ENCODE results near the gene FBXL14.

The FBXL14 gene, protein sequence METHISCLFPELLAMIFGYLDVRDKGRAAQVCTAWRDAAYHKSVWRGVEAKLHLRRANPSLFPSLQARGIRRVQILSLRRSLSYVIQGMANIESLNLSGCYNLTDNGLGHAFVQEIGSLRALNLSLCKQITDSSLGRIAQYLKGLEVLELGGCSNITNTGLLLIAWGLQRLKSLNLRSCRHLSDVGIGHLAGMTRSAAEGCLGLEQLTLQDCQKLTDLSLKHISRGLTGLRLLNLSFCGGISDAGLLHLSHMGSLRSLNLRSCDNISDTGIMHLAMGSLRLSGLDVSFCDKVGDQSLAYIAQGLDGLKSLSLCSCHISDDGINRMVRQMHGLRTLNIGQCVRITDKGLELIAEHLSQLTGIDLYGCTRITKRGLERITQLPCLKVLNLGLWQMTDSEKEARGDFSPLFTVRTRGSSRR
- total RNA-seq: 49.3 reads per million, percentile 68 among the genes with 10 or more reads in this experiment

GRCh38 chr12:1594261-1595025 lies at the start of gene FBXL14:
FBXL14 (minus strand) TSS chr12:1594581; CDS start chr12:1594066, 515 bp downstream.
- DNase-seq: peak; percentile 88

- no peak for DNase-seq
Observed at GRCh38 chr12:1643905-1644533, 49.6 kb upstream of the FBXL14 start.

DNA sequence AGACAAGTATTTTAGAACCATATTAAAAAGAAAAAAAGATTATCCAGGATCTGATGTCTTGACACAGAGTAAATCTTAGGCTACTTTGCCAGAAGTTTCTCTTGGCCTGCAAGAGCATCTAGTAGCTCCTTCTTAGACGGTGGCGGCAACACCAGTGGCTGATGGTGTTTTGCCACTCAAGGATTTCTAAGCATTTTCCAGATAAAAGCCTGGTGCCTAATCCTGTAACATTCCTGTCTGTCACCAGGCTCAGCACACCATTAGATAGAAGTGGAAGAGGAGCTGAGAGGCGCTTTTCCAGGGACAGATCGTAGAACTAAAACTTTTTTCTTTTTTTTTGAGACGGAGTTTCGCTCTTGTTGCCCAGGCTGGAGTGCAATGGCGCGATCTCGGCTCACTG lies 48.7 kb upstream of the FBXL14 start:
- DNase-seq: no peak

GRCh38 chr12:1642513-1642912 lies 48.1 kb upstream of the FBXL14 start:
- DNase-seq: no peak

- no peak for DNase-seq
Observed at GRCh38 chr12:1640328-1641234, 46.2 kb upstream of the FBXL14 start.

DNA sequence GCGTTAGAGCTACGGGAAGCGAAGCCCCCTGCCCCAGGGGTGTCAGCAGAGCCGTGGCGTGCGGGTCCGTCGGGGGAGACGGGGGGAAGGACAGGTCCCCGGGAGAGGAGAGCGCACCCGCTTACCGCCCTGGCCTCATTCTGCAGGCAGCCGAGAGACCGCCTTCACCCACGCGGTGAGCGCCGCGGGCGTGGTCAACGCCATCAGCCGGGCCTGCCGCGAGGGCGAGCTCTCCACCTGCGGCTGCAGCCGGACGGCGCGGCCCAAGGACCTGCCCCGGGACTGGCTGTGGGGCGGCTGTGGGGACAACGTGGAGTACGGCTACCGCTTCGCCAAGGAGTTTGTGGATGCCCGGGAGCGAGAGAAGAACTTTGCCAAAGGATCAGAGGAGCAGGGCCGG lies 45.2 kb upstream of the FBXL14 start:
- DNase-seq: no peak

GRCh38 chr12:1638203-1638602 lies 43.8 kb upstream of the FBXL14 start:
- no peak for DNase-seq

GRCh38 chr12:1635301-1636095 lies 41.1 kb upstream of the FBXL14 start:
- DNase-seq: no peak

- peak; percentile 46 for DNase-seq
Observed at GRCh38 chr12:1634590-1635191, 40.3 kb upstream of the FBXL14 start.

- no peak for DNase-seq
Observed at GRCh38 chr12:1634149-1634548, 39.8 kb upstream of the FBXL14 start.

DNA sequence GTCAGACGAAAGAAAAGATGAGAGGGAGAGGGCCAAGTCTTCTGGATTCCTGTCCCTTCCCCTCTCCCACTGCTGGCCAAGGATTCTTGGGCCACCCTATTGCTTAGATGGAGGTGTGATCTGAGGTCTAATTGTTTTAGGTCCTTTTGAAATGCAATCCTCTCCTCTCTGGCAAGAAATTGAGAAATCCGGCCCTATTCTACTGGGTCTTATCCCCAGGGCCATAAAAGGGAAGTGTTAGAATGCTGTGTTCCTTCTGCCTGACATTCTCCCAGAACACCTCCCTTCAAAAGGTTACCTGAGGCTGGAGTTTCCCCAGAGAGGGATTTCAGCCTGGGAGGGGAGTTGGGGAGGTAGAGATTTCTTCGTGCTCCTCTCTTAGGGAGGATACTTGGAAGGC lies 39.1 kb upstream of the FBXL14 start:
- no peak for DNase-seq

- no peak for DNase-seq
Observed at GRCh38 chr12:1632702-1633101, 38.3 kb upstream of the FBXL14 start.

DNA sequence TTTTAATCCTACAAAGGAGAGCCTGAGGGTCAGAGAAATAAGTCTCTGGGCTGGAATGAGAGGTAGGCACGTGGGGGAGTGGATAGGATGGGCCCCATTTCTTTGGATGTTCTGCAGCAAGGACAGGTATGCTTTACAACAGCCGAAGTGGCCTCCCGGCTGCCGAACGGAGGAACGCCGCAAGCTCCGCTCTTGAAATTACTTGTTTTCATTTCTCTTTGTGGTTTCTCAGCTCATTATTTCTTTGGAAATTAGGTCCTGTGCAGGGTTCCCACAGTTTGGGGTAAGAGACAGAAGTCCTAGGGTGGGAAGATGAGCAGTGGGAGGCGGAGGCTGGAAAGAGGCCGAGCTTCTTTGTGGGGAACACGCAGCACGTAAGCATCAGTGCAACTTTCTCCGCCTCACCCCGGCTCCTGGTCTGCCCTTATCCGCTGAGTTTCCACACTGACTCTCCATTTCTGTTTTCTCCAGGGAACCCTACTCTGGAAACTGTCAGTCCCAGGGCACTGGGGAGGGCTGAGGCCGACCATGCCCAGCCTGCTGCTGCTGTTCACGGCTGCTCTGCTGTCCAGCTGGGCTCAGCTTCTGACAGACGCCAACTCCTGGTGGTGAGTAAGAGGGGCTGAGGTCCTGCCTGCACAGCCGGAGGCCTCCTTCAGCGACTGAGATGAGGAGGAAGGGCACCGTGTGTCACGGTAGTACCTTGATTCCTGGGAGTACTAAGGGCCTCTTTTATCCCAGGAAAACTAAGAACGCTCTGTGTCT lies 36.6 kb upstream of the FBXL14 start:
- DNase-seq: no peak

GRCh38 chr12:1630133-1630826 lies 35.9 kb upstream of the FBXL14 start:
- peak; percentile 5 for DNase-seq

- DNase-seq: no peak
Observed at GRCh38 chr12:1629338-1630132, 35.2 kb upstream of the FBXL14 start.

DNA sequence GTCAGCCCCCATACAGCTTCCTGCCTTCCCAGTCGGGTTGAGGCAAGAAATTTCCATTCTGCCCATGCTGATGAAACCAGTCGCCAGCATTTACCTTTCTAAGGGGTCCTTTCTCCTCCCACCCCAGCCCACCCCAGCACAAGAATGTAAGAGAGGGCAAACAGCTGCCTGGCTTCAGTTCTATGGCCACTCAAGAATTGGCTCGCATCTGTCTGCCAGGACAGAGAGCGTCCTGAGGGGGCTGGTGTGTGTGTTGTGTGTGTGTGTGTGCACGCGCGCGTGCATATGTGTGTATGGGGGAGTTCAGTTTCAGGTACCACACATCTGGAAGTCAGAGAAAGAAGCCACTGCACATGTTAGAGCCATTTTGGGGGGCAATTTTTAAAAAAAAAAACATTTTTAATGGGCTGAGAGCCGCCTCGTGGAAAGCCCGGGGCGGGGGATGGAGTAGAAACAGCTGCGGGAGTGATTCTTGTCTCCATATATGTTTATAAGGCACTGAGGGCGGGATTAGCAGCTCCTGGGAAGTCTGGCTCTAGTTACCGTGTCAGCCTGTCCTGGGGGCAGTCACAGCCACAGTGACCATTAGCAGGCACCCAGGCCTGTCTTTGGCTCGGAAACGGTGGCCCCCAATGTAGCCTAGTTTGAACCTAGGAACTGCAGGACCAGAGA lies 34.4 kb upstream of the FBXL14 start, which contains the start of gene WNT5B:
WNT5B (plus strand) TSS at position 566 of the 672 bp plus-strand sequence. CDS start 2,124 bp downstream, outside the sequence.
- DNase-seq: no peak

GRCh38 chr12:1622406-1622805 lies 28.0 kb upstream of the FBXL14 start:
- DNase-seq: no peak

GRCh38 chr12:1620092-1620491 lies 25.7 kb upstream of the FBXL14 start:
- no peak for DNase-seq
